Measurements from ENCODE around the gene NELL2. TPM values are rescaled to one million over a fixed set of nuclear protein-coding genes. Genes with fewer than 3 reads are reported as not detected.

The NELL2 gene
- total and polyA plus RNA-seq, 11 donors = 0.04 to 1.8 (median 0.77) TPM; not detected in 3

DNA sequence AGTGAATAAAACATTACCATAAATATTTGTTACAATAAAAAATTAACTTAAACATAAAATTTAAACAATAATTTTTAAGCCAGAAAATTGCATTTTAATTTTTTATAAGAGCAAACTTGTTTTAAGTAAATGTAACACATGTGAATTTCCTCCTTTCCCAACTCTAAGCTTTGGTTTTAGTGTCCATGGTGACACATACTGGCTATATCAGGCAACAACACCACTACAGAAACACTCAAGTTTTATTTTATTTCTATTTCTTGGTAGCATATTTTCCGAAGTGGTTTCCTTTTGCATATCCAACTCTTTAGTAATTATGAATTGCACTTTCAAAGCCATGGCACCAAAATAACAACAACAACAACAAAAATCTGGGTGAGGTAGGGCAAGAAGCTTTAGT, 2.2 kb downstream of the NELL2 start:
- no peaks in the 10 kb centered on the region for H3K36me3 ChIP-seq

DNA sequence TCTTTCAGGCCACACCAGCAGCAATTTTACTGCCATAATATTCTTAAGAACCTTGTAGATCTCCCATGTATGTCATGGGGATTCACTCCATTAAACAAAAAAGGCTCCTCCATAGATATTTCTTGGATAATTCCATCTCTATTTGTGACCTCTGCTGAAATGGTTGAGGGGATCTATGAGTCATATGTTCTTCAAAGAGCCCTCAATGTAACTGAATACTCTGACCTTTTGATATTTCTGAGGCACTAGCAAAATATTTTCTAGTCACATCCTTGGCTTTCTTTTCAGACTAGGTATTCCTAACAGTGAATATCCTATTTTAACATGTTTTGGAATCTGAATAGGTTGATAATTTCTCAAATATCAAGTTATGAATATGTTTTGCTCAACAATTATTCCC, 6.6 kb downstream of the NELL2 start:
- H3K9me3 ChIP-seq = peaks cover 0 to 25% (median 0%) of the 10 kb centered on the region in 12 donors
- intact Hi-C loops (cut with DNase I) = no loop called here

More for the DNA sequence above, 2.2 kb downstream of the NELL2 start:
- ATAC-seq (no peak), DNase-seq (no peak)
- Histone ChIP-seq H3K9me3 (peaks cover 0 to 18% (median 0%) of the 10 kb centered on the region in 12 donors), H3K4me1 (peaks cover 0 to 24% (median 13%) of the 10 kb centered on the region in 12 donors), H3K4me3 (peak overlapping the region in 1 of 12 donors; percentile 61), H3K27me3 (peaks cover 0 to 88% (median 36%) of the 10 kb centered on the region in 9 donors), H3K27ac (no peak overlapping the region)
- TF ChIP-seq, protein P1, sequence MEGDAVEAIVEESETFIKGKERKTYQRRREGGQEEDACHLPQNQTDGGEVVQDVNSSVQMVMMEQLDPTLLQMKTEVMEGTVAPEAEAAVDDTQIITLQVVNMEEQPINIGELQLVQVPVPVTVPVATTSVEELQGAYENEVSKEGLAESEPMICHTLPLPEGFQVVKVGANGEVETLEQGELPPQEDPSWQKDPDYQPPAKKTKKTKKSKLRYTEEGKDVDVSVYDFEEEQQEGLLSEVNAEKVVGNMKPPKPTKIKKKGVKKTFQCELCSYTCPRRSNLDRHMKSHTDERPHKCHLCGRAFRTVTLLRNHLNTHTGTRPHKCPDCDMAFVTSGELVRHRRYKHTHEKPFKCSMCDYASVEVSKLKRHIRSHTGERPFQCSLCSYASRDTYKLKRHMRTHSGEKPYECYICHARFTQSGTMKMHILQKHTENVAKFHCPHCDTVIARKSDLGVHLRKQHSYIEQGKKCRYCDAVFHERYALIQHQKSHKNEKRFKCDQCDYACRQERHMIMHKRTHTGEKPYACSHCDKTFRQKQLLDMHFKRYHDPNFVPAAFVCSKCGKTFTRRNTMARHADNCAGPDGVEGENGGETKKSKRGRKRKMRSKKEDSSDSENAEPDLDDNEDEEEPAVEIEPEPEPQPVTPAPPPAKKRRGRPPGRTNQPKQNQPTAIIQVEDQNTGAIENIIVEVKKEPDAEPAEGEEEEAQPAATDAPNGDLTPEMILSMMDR (IDR thresholded peaks at IDR 0.05) = peak in 2 of 12 donors; percentile 25 to 29
- TF ChIP-seq POLR2A (IDR thresholded peaks at IDR 0.05) = no peak
- intact Hi-C loops (cut with DNase I) = no loop called here
- WGBS, 4 donors = 30 to 51% (median 39%) methylated on average over 1 of the region's 1 CpG

DNA sequence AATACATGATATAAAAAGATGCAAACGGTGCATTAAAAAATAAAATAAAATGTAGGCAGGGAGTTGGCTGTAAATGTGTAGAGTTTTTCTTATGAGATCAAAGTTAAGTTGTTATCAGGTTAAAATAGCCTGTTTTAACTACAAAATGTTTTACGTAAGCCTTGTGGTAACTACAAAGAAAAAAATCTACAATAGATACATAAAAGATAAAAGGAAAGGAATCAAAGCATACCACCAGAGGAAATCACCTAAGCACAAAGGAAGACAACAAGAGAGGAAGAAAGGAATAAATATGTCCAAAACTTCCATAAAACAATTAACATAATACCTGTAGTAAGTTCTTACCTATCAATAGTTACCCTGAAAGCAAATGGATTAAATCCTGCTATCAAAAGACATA, 12.2 kb downstream of the NELL2 start:
- intact Hi-C loops (cut with DNase I) = no loop called here
- H3K4me3 ChIP-seq = no peak overlapping the region
- WGBS, 4 donors = 1 to 40% (median 19%) methylated on average over 2 of the region's 2 CpGs

More for the DNA sequence above, 6.6 kb downstream of the NELL2 start:
- H3K36me3 ChIP-seq = no peaks in the 10 kb centered on the region
- no peak for ATAC-seq
- TF ChIP-seq, protein P1 (IDR thresholded peaks at IDR 0.05) = no peak
- TF ChIP-seq POLR2A (IDR thresholded peaks at IDR 0.05) = no peak
- no peak for DNase-seq
- H3K27me3 ChIP-seq = peaks cover 0 to 45% (median 19%) of the 10 kb centered on the region in 9 donors
- no peaks in the 10 kb centered on the region for H3K4me1 ChIP-seq
- H3K27ac ChIP-seq = no peak overlapping the region
- H3K4me3 ChIP-seq = no peak overlapping the region

DNA sequence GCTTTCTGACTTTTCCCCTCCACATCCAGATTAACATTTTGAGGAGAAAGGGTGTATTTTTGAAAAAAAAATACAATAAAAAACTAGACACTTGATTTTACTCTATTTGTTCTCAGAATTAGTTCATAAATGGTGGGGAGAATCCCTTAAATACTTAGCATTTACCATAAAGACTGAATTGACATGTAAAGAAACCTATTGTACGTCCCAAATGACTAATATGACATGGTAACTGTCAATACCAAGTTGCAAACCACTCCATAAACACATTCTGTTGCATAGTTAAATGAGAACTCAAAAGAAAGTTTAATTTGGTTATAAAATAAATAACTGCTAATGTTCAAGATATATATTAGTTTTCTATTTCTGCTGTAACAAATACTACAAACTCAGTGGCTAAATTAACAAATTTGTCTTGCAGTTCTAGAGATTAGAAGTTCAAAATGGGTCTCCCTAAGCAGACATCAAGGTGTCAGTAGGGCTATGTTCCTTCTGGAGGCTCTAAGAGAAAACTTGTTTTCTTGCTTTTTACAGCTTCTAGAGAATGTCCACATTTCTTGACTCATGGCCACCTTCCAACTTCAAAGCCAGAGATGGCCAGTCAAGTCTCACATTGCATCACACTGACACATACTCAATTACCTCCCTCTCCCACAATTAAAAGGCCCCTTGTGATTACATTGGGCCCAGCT, 16.0 kb downstream of the NELL2 start:
- intact Hi-C loops (cut with DNase I) = no loop called here
- no peak for ATAC-seq
- DNase-seq = no peak
- no peak overlapping the region for H3K4me3 ChIP-seq
- peaks cover 0 to 37% (median 6%) of the 10 kb centered on the region in 12 donors for H3K9me3 ChIP-seq
- WGBS, 4 donors = 60 to 67% (median 60%) methylated on average over 1 of the region's 1 CpG
- no peaks in the 10 kb centered on the region for H3K4me1 ChIP-seq
- no peak for TF ChIP-seq POLR2A (IDR thresholded peaks at IDR 0.05)
- TF ChIP-seq, protein P1 (IDR thresholded peaks at IDR 0.05) = no peak
- no peaks in the 10 kb centered on the region for H3K36me3 ChIP-seq
- H3K27me3 ChIP-seq = no peaks in the 10 kb centered on the region
- H3K27ac ChIP-seq = no peak overlapping the region

More for the DNA sequence above, 12.2 kb downstream of the NELL2 start:
- Histone ChIP-seq H3K27me3 (no peaks in the 10 kb centered on the region), H3K27ac (no peak overlapping the region), H3K36me3 (no peaks in the 10 kb centered on the region), H3K4me1 (no peaks in the 10 kb centered on the region), H3K9me3 (peaks cover 0 to 54% (median 11%) of the 10 kb centered on the region in 12 donors)
- ATAC-seq (no peak), DNase-seq (no peak)
- TF ChIP-seq POLR2A (IDR thresholded peaks at IDR 0.05) = no peak
- TF ChIP-seq, protein P1 (IDR thresholded peaks at IDR 0.05) = no peak
